HepG2 (cell line): ENCODE measurements around the gene ACAP2. TPM values are rescaled to one million over a fixed set of nuclear protein-coding genes. Genes with fewer than 3 reads are reported as not detected.

Experiments
- ATAC-seq: fragments of 200-7000 bp; cut with Tn5 transposase; 3 replicates; pipeline ENCODE4 v1.9.1; 2020; ENCODE audit warnings: mild to moderate bottlenecking, moderate library complexity
- BruUV-seq: library from RNA; stranded (reverse); fragments of 400-500 nt; replicated peaks from 2 replicates; lab custom pipeline; 2021; lab: Mats Ljungman, UMichigan
- CTCF ChIA-PET: fragments of 300-600 bp; formaldehyde crosslinking; extraction: SDS; loops from one replicate; lab custom pipeline; 2021; ENCODE audit warnings: low total read pairs, inconsistent platforms, low intra/inter-chr PET ratio; lab: Yijun Ruan, JAX
- POLR2A ChIA-PET: fragments of 350-600 bp; sonication (Branson Sonifier 250); formaldehyde crosslinking; loops from one replicate; lab custom pipeline; 2020; ENCODE audit warnings: antibody characterized with exemption, inconsistent platforms; lab: Yijun Ruan, JAX
- DNase-seq: peaks from one replicate; pipeline ENCODE4 v3.0.0-alpha.2; 2015; ENCODE audit warnings: low spot score
- FAIRE-seq: peaks from 3 replicates; lab custom pipeline; 2011; peaks lifted over from hg19 to GRCh38; lab: Jason Lieb, UNC
- H2AFZ ChIP-seq: one replicate; pipeline ENCODE4 v1.6.1; 2011; ENCODE audit warnings: low read length, inconsistent platforms
- H3K27ac ChIP-seq: fragments of 300-600 bp; 3 replicates; pipeline ENCODE4 v1.8.0; 2011; ENCODE audit warnings: mixed run types, mild to moderate bottlenecking, mixed read lengths, low read length, inconsistent platforms; ENCODE audit not compliant: insufficient read depth; ENCODE audit errors: extremely low read length
- H3K27me3 ChIP-seq, 2 experiments: fragments of 200-600 bp in 1 of 2; 2 replicates in 1 of 2; 3 replicates in 1 of 2; pipeline versions ENCODE4 v1.6.0 to v1.8.0; 2011; ENCODE audit warnings: low read length in 2 of 2, mild to moderate bottlenecking in 2 of 2, moderate library complexity in 2 of 2, inconsistent platforms in 1 of 2; ENCODE audit not compliant: insufficient read depth in 2 of 2, control insufficient read depth in 1 of 2
- H3K36me3 ChIP-seq, 2 experiments: fragments of 200-600 bp in 1 of 2; replicated peaks in 1 of 2; 2 replicates in 1 of 2; 3 replicates in 1 of 2; pipeline versions ENCODE4 v1.5.1 to v1.8.0; 2011; ENCODE audit warnings: low read length in 2 of 2, inconsistent platforms in 1 of 2; ENCODE audit not compliant: insufficient read depth in 2 of 2, control insufficient read depth in 1 of 2
- H3K4me1 ChIP-seq: 2 replicates; pipeline ENCODE4 v1.5.1; 2012; ENCODE audit warnings: low read length, inconsistent platforms; ENCODE audit not compliant: insufficient read depth
- H3K4me2 ChIP-seq: 2 replicates; pipeline ENCODE4 v1.6.0; 2011; ENCODE audit warnings: low read depth, low read length, inconsistent platforms
- H3K4me3 ChIP-seq, 3 experiments: fragments of 200-600 bp in 1 of 3; sonication (generic), shearing (Covaris generic) in 1 of 3; replicated peaks in 1 of 3; 2 replicates each; pipeline ENCODE4 v1.5.1; 2011 to 2016; ENCODE audit warnings: low read length in 3 of 3, inconsistent platforms in 2 of 3, low read depth in 2 of 3, mild to moderate bottlenecking in 2 of 3, control low read depth in 1 of 3, mixed read lengths in 1 of 3; ENCODE audit not compliant: insufficient read depth in 1 of 3
- H3K79me2 ChIP-seq: one replicate; pipeline ENCODE4 v1.6.1; 2011; ENCODE audit warnings: low read length, inconsistent platforms; ENCODE audit not compliant: insufficient read depth
- H3K9ac ChIP-seq: 2 replicates; pipeline ENCODE4 v1.6.0; 2011; ENCODE audit warnings: mild to moderate bottlenecking, low read depth, low read length, inconsistent platforms; ENCODE audit not compliant: insufficient read depth
- H3K9me3 ChIP-seq: 2 replicates; pipeline ENCODE4 v1.5.1; 2012; ENCODE audit warnings: mild to moderate bottlenecking, low read length
- H4K20me1 ChIP-seq: 2 replicates; pipeline ENCODE4 v1.6.0; 2011; ENCODE audit warnings: inconsistent platforms, mild to moderate bottlenecking, low read length, moderate library complexity; ENCODE audit not compliant: insufficient read depth
- CCDC6 ChIP-seq: sonication (generic); formaldehyde crosslinking; IDR thresholded peaks from 2 replicates; pipeline ENCODE4 v1.8.1; 2022; ENCODE audit warnings: mild to moderate bottlenecking, missing genetic modification reagents, moderate library complexity
- CENPX ChIP-seq: sonication (generic); formaldehyde crosslinking; IDR thresholded peaks from 2 replicates; pipeline ENCODE4 v1.9.0; 2021; ENCODE audit warnings: mild to moderate bottlenecking, missing genetic modification reagents, moderate library complexity
- CREBL2 ChIP-seq: sonication (generic); formaldehyde crosslinking; IDR thresholded peaks from 2 replicates; pipeline ENCODE4 v1.8.1; 2023; ENCODE audit warnings: missing genetic modification reagents, mild to moderate bottlenecking, borderline replicate concordance
- HES4 ChIP-seq: sonication (generic); formaldehyde crosslinking; IDR thresholded peaks from 2 replicates; pipeline ENCODE4 v1.9.0; 2021; ENCODE audit warnings: mild to moderate bottlenecking, missing genetic modification reagents, borderline replicate concordance
- KAT2B ChIP-seq: fragments of 150-350 bp; IDR thresholded peaks from 2 replicates; pipeline ENCODE4 v1.6.1; 2014; ENCODE audit warnings: low read depth, low read length, borderline replicate concordance
- PATZ1 ChIP-seq: sonication (generic); formaldehyde crosslinking; IDR thresholded peaks from 2 replicates; pipeline ENCODE4 v1.4.0; 2020; ENCODE audit warnings: missing genetic modification reagents
- SP5 ChIP-seq: IDR thresholded peaks from 2 replicates; pipeline ENCODE4 v1.6.1; 2016; ENCODE audit warnings: low read depth, borderline replicate concordance
- TFDP2 ChIP-seq: sonication (generic); formaldehyde crosslinking; IDR thresholded peaks from 2 replicates; pipeline ENCODE4 v1.4.0; 2020; ENCODE audit warnings: missing genetic modification reagents
- ZBTB8A ChIP-seq: sonication (generic); formaldehyde crosslinking; IDR thresholded peaks from 2 replicates; pipeline ENCODE4 v1.4.0; 2020; ENCODE audit warnings: mild to moderate bottlenecking, low read depth, missing genetic modification reagents, borderline replicate concordance
- ZNF564 ChIP-seq: sonication (generic); formaldehyde crosslinking; IDR thresholded peaks from 2 replicates; pipeline ENCODE4 v1.8.1; 2023; ENCODE audit warnings: mild to moderate bottlenecking, missing genetic modification reagents
- ZNF747 ChIP-seq: sonication (generic); formaldehyde crosslinking; IDR thresholded peaks from 2 replicates; pipeline ENCODE4 v1.8.1; 2023; ENCODE audit warnings: missing genetic modification reagents, mild to moderate bottlenecking, borderline replicate concordance
- ZZZ3 ChIP-seq: sonication (generic); formaldehyde crosslinking; IDR thresholded peaks from 2 replicates; pipeline ENCODE4 v1.4.0; 2020; ENCODE audit warnings: missing genetic modification reagents, mild to moderate bottlenecking, borderline replicate concordance
- WGBS: methylation state at CpG from one replicate; pipeline ENCODE4 v1.1.6; 2017; ENCODE audit warnings: low lambda C conversion rate; 5-methylcytosine and 5-hydroxymethylcytosine counted together
- in situ Hi-C: cut with HindIII; loops from 2 replicates; pipeline ENCODE4 v1.10.0; 2017; ENCODE audit warnings: low pct_unique_long_range_greater_than_20kb; ENCODE audit not compliant: extremely low pct_ligation_motif_present
- intact Hi-C: fragments of 100-400 bp; cut with micrococcal nuclease; formaldehyde crosslinking; loops from one replicate; pipeline ENCODE4 v1.10.0; 2022; ENCODE audit not compliant: unreplicated experiment
- polyA plus RNA-seq, 8 experiments: library from polyadenylated mRNA; depleted of rRNA in 3 of 8; stranded (reverse) in 7 of 8; unstranded in 1 of 8; fragments of >200 nt; fragmentation: Illumina TruSeq in 4 of 8; extraction: Trizol in 4 of 8; gene quantifications; 2 replicates each; pipeline versions ENCODE4 v1.2.1 to v1.2.3, GENCODE V29; 2011 to 2016; ENCODE audit warnings: low read depth in 4 of 8, missing spikeins in 1 of 8, mixed read lengths in 1 of 8; ENCODE audit not compliant: insufficient read depth in 1 of 8
- total RNA-seq, 5 experiments: library from RNA; depleted of rRNA; stranded (reverse); fragments of >200 nt; fragmentation: Illumina TruSeq; extraction: Trizol; gene quantifications; 2 replicates each; pipeline ENCODE4 v1.2.3, GENCODE V29; 2016; ENCODE audit warnings: low read depth in 1 of 5
- TF ChIP-seq, protein P1 (sequence below): sonication (generic); formaldehyde crosslinking; IDR thresholded peaks from 2 replicates; pipeline ENCODE4 v1.5.0; 2020; ENCODE audit warnings: mild to moderate bottlenecking, missing genetic modification reagents, borderline replicate concordance

ACAP2 gene
- total and polyA plus RNA-seq, 2 of the 13 experiments (the other 11 are each of a cell fraction or from before 2014, with no cell fraction given), result 7.3 to 23.9 TPM

- Histone ChIP-seq H3K27me3 (no peaks in the 10 kb centered on the region), H3K79me2 (no peaks in the 10 kb centered on the region), H3K4me3 (no peak overlapping the region), H4K20me1 (no peaks in the 10 kb centered on the region), H3K9ac (no peak overlapping the region), H3K36me3 (peaks cover 3 to 14% of the 10 kb centered on the region in 2 experiments), H3K27ac (no peak overlapping the region), H3K9me3 (no peaks in the 10 kb centered on the region), H3K4me2 (no peak overlapping the region), H3K4me1 (peaks cover 23% of the 10 kb centered on the region), H2AFZ (no peak overlapping the region)
- FAIRE-seq, result no peak
- WGBS, result no CpG with 5 or more reads among the region's 3 CpGs
- BruUV-seq, result no TSS peak
- ChIA-PET CTCF (no interaction called here), POLR2A (no interaction called here)
- ATAC-seq, result no peak
- no peak for DNase-seq
- intact Hi-C loops (no loop called here), in situ Hi-C loops (no loop called here)
- no peak for TF ChIP-seq ZZZ3 (CRISPR knock-in tag)
- TF ChIP-seq, protein P1, sequence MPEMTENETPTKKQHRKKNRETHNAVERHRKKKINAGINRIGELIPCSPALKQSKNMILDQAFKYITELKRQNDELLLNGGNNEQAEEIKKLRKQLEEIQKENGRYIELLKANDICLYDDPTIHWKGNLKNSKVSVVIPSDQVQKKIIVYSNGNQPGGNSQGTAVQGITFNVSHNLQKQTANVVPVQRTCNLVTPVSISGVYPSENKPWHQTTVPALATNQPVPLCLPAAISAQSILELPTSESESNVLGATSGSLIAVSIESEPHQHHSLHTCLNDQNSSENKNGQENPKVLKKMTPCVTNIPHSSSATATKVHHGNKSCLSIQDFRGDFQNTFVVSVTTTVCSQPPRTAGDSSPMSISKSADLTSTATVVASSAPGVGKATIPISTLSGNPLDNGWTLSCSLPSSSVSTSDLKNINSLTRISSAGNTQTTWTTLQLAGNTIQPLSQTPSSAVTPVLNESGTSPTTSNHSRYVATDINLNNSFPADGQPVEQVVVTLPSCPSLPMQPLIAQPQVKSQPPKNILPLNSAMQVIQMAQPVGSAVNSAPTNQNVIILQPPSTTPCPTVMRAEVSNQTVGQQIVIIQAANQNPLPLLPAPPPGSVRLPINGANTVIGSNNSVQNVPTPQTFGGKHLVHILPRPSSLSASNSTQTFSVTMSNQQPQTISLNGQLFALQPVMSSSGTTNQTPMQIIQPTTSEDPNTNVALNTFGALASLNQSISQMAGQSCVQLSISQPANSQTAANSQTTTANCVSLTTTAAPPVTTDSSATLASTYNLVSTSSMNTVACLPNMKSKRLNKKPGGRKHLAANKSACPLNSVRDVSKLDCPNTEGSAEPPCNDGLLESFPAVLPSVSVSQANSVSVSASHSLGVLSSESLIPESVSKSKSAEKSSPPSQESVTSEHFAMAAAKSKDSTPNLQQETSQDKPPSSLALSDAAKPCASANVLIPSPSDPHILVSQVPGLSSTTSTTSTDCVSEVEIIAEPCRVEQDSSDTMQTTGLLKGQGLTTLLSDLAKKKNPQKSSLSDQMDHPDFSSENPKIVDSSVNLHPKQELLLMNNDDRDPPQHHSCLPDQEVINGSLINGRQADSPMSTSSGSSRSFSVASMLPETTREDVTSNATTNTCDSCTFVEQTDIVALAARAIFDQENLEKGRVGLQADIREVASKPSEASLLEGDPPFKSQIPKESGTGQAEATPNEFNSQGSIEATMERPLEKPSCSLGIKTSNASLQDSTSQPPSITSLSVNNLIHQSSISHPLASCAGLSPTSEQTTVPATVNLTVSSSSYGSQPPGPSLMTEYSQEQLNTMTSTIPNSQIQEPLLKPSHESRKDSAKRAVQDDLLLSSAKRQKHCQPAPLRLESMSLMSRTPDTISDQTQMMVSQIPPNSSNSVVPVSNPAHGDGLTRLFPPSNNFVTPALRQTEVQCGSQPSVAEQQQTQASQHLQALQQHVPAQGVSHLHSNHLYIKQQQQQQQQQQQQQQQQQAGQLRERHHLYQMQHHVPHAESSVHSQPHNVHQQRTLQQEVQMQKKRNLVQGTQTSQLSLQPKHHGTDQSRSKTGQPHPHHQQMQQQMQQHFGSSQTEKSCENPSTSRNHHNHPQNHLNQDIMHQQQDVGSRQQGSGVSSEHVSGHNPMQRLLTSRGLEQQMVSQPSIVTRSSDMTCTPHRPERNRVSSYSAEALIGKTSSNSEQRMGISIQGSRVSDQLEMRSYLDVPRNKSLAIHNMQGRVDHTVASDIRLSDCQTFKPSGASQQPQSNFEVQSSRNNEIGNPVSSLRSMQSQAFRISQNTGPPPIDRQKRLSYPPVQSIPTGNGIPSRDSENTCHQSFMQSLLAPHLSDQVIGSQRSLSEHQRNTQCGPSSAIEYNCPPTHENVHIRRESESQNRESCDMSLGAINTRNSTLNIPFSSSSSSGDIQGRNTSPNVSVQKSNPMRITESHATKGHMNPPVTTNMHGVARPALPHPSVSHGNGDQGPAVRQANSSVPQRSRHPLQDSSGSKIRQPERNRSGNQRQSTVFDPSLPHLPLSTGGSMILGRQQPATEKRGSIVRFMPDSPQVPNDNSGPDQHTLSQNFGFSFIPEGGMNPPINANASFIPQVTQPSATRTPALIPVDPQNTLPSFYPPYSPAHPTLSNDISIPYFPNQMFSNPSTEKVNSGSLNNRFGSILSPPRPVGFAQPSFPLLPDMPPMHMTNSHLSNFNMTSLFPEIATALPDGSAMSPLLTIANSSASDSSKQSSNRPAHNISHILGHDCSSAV (CRISPR knock-in tag), result no peak
- no peak for TF ChIP-seq CREBL2 (CRISPR knock-in tag)
- no peak for TF ChIP-seq ZNF564 (CRISPR knock-in tag)
- TF ChIP-seq KAT2B, result no peak
- TF ChIP-seq HES4, result no peak
- TF ChIP-seq SP5, result no peak
- TF ChIP-seq CCDC6, result no peak
- TF ChIP-seq PATZ1 (CRISPR knock-in tag), result no peak
- no peak for TF ChIP-seq ZBTB8A (CRISPR knock-in tag)
- TF ChIP-seq CENPX (CRISPR knock-in tag), result no peak
- no peak for TF ChIP-seq TFDP2 (CRISPR knock-in tag)
- no peak for TF ChIP-seq ZNF747
Measured at GRCh38 chr3:195224980-195225580, 217.7 kb downstream of the ACAP2 start.
